SK-N-MC (cell line): Measurements from ENCODE around the gene PAX7.
"Not testable (repeated sequence)": the region's sequence is repeated elsewhere in the genome, so short reads cannot be mapped to it uniquely, and the experiment has no call there.

ENCODE experiments used
- EZH2 ChIP-seq: fragments of 200-600 bp; sonication (generic); IDR thresholded peaks from one replicate; pipeline ENCODE4 v1.6.1; 2017; ENCODE audit warnings: antibody characterized with exemption
- FOXP2 ChIP-seq: optimal IDR thresholded peaks from 2 replicates; pipeline ENCODE3; 2011; ENCODE audit warnings: mild to moderate bottlenecking, moderate library complexity; ENCODE audit not compliant: insufficient read depth; ENCODE audit errors: extremely low read length, control extremely low read depth
- POLR2AphosphoS5 ChIP-seq: IDR thresholded peaks from 2 replicates; pipeline ENCODE4 v1.6.1; 2012; ENCODE audit warnings: mild to moderate bottlenecking, low read depth, low read length, borderline replicate concordance

DNA sequence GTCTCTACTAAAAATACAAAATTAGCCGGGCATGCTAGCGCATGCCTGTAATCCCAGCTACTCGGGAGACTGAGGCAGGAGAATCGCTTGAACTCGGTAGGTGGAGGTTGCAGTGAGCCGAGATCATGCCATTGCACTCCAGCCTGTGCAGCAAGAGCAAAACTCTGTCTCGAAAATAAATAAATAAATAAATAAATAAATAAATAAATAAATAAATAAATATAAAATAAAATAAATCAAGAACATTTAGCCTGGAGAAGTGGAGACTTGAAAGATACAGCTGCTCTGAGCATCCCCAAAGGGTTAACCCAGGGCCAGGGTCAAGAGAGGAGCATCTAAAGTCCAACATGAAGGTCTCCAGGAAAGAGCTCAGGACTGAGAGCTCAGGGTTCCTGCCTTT lies 63.6 kb downstream of the PAX7 start:
- TF ChIP-seq POLR2AphosphoS5, EZH2, FOXP2: not testable (repeated sequence)
